GM23338 (cell line): ENCODE results near the gene TTC27. TPM values are rescaled to one million over a fixed set of nuclear protein-coding genes. Genes with fewer than 3 reads are reported as not detected.

Experiments
- ATAC-seq: fragments of 200-7000 bp; cut with Tn5 transposase; 3 replicates; pipeline ENCODE4 v1.9.1; 2020
- DNase-seq: peaks from one replicate; pipeline ENCODE4 v3.0.0-alpha.2; 2015; ENCODE audit warnings: low spot score
- H2AFZ ChIP-seq: fragments of 200-600 bp; sonication (generic); 2 replicates; pipeline ENCODE4 v1.8.0; 2016; ENCODE audit warnings: antibody characterized with exemption, mild to moderate bottlenecking, moderate library complexity
- H3F3A ChIP-seq: fragments of 200-600 bp; sonication (generic); replicated peaks from 2 replicates; pipeline ENCODE4 v1.8.0; 2017; ENCODE audit warnings: antibody characterized with exemption, mixed run types, low read depth
- H3K27ac ChIP-seq: fragments of 200-600 bp; sonication (generic); 2 replicates; pipeline ENCODE4 v1.6.1; 2016; ENCODE audit warnings: low read depth
- H3K27me3 ChIP-seq: fragments of 200-600 bp; sonication (generic); 2 replicates; pipeline ENCODE4 v1.8.0; 2016; ENCODE audit warnings: mild to moderate bottlenecking, mixed run types, moderate library complexity; ENCODE audit not compliant: insufficient read depth
- H3K36me3 ChIP-seq: fragments of 200-600 bp; sonication (generic); 2 replicates; pipeline ENCODE4 v1.8.0; 2016; ENCODE audit warnings: mild to moderate bottlenecking; ENCODE audit not compliant: insufficient read depth
- H3K4me1 ChIP-seq: fragments of 200-600 bp; sonication (generic); 2 replicates; pipeline ENCODE4 v1.8.0; 2016; ENCODE audit warnings: mild to moderate bottlenecking, moderate library complexity; ENCODE audit not compliant: insufficient read depth
- H3K4me2 ChIP-seq: fragments of 200-600 bp; sonication (generic); 2 replicates; pipeline ENCODE4 v1.7.1; 2017; ENCODE audit warnings: mixed run types
- H3K4me3 ChIP-seq: fragments of 200-600 bp; sonication (generic); 2 replicates; pipeline ENCODE4 v1.6.1; 2016; ENCODE audit warnings: mixed run types
- H3K79me2 ChIP-seq: fragments of 200-600 bp; sonication (generic); replicated peaks from 2 replicates; pipeline ENCODE4 v1.8.0; 2017; ENCODE audit warnings: mild to moderate bottlenecking; ENCODE audit not compliant: insufficient read depth
- H3K9me2 ChIP-seq: fragments of 200-600 bp; sonication (generic); 2 replicates; pipeline ENCODE4 v1.8.0; 2017; ENCODE audit not compliant: insufficient read depth
- H4K20me1 ChIP-seq: fragments of 200-600 bp; sonication (generic); replicated peaks from 2 replicates; pipeline ENCODE4 v1.8.0; 2017; ENCODE audit warnings: mild to moderate bottlenecking; ENCODE audit not compliant: insufficient read depth
- H3K27ac Mint-ChIP-seq: 2 replicates; pipeline ENCODE4 v1.8.0; 2020; ENCODE audit warnings: inconsistent platforms, mild to moderate bottlenecking, moderate library complexity, mixed read lengths
- H3K27me3 Mint-ChIP-seq: 3 replicates; pipeline ENCODE4 v1.8.0; 2022; ENCODE audit warnings: low read depth, mild to moderate bottlenecking, moderate library complexity, mixed read lengths, inconsistent platforms; ENCODE audit not compliant: insufficient read depth, poor library complexity
- H3K36me3 Mint-ChIP-seq: 3 replicates; pipeline ENCODE4 v1.8.0; 2021; ENCODE audit warnings: low read depth, mild to moderate bottlenecking, inconsistent platforms, moderate library complexity, mixed read lengths
- H3K4me1 Mint-ChIP-seq: 3 replicates; pipeline ENCODE4 v1.8.0; 2020; ENCODE audit warnings: mild to moderate bottlenecking, inconsistent platforms, mixed read lengths
- H3K4me3 Mint-ChIP-seq: 3 replicates; pipeline ENCODE4 v1.8.0; 2021; ENCODE audit warnings: moderate library complexity, mild to moderate bottlenecking, inconsistent platforms, mixed read lengths
- H3K9me3 Mint-ChIP-seq: 3 replicates; pipeline ENCODE4 v1.8.0; 2020; ENCODE audit warnings: moderate library complexity, mild to moderate bottlenecking, inconsistent platforms, mixed read lengths
- CREB1 ChIP-seq: fragments of 250-450 bp; sonication (Bioruptor Pico); IDR thresholded peaks from 2 replicates; pipeline ENCODE4 v1.5.0; 2020; ENCODE audit warnings: low read depth, mild to moderate bottlenecking, moderate library complexity
- CTCF ChIP-seq, 2 experiments: fragments of 200-600 bp in 1 of 2; sonication (generic) in 1 of 2; conservative IDR thresholded peaks; 2 replicates each; pipeline versions ENCODE4 v1.5.1 to v1.6.1; 2016 to 2017; ENCODE audit warnings: antibody characterized with exemption in 2 of 2, low read depth in 2 of 2, mild to moderate bottlenecking in 2 of 2, moderate library complexity in 1 of 2
- ETS1 ChIP-seq: IDR thresholded peaks from 2 replicates; pipeline ENCODE4 v1.6.1; 2016; ENCODE audit warnings: antibody characterized with exemption
- EZH2 ChIP-seq: fragments of 200-600 bp; sonication (generic); IDR thresholded peaks from one replicate; pipeline ENCODE4 v1.8.0; 2017; ENCODE audit warnings: antibody characterized with exemption, mild to moderate bottlenecking, low read depth; ENCODE audit not compliant: unreplicated experiment
- EZH2phosphoT487 ChIP-seq: fragments of 200-600 bp; sonication (generic); IDR thresholded peaks from one replicate; pipeline ENCODE4 v1.8.1; 2018; ENCODE audit warnings: antibody characterized with exemption; ENCODE audit not compliant: unreplicated experiment
- JUNB ChIP-seq: IDR thresholded peaks from one replicate; pipeline ENCODE4 v1.6.1; 2016; ENCODE audit warnings: antibody characterized with exemption; ENCODE audit not compliant: unreplicated experiment
- NANOG ChIP-seq: IDR thresholded peaks from 2 replicates; pipeline ENCODE4 v1.6.1; 2016; ENCODE audit warnings: antibody characterized with exemption, borderline replicate concordance
- POLR2AphosphoS5 ChIP-seq: IDR thresholded peaks from 2 replicates; pipeline ENCODE4 v1.6.1; 2016; ENCODE audit warnings: antibody characterized with exemption, low read depth
- REST ChIP-seq: IDR thresholded peaks from one replicate; pipeline ENCODE4 v1.6.1; 2018; ENCODE audit warnings: antibody characterized with exemption; ENCODE audit not compliant: unreplicated experiment
- ZNF114 ChIP-seq: fragments of 250-450 bp; sonication (Bioruptor Pico); IDR thresholded peaks from 2 replicates; pipeline ENCODE4 v1.5.0; 2020; ENCODE audit warnings: mild to moderate bottlenecking, moderate library complexity
- ZNF331 ChIP-seq: fragments of 250-450 bp; sonication (Bioruptor Pico); IDR thresholded peaks from 2 replicates; pipeline ENCODE4 v1.5.0; 2020; ENCODE audit warnings: low read depth, mild to moderate bottlenecking, moderate library complexity
- ZNF462 ChIP-seq: fragments of 250-450 bp; sonication (Bioruptor Pico); IDR thresholded peaks from 2 replicates; pipeline ENCODE4 v1.5.0; 2020; ENCODE audit warnings: mild to moderate bottlenecking, moderate library complexity
- polyA plus RNA-seq: library from polyadenylated mRNA; unstranded; fragments of >200 nt; fragmentation: Nextera tagmentation; extraction: Ambion mirVana; gene quantifications from 2 replicates; pipeline ENCODE4 v1.2.1, GENCODE V29; 2016
- total RNA-seq: library from RNA; depleted of rRNA; stranded (reverse); fragments of >200 nt; shearing (Covaris generic); gene quantifications from 2 replicates; pipeline ENCODE4 v1.2.3, GENCODE V29; 2014

Gene TTC27
- total and polyA plus RNA-seq, 2 experiments from 2014 or later, result 11.8 to 41.3 TPM

- Histone ChIP-seq H3K27me3 (no peaks in the 10 kb centered on the region), H3K79me2 (no peaks in the 10 kb centered on the region), H3K27ac (no peak overlapping the region), H3K4me1 (no peaks in the 10 kb centered on the region), H3K4me3 (no peak overlapping the region), H3F3A (no peaks in the 10 kb centered on the region), H3K9me2 (peaks cover 2% of the 10 kb centered on the region; the same call in 1 of the 2 replicates), H3K4me2 (no peak overlapping the region), H4K20me1 (no peaks in the 10 kb centered on the region), H2AFZ (peak overlapping the region; percentile 43; the same call in 1 of the 2 replicates), H3K36me3 (no peaks in the 10 kb centered on the region)
- H3K36me3 Mint-ChIP-seq, result no peaks in the 10 kb centered on the region
- ATAC-seq (no peak), DNase-seq (no peak)
- H3K27ac Mint-ChIP-seq, result no peak overlapping the region
- no peaks in the 10 kb centered on the region; the same call in 2 of the 3 replicates for H3K9me3 Mint-ChIP-seq
- no peaks in the 10 kb centered on the region for H3K4me1 Mint-ChIP-seq
- H3K27me3 Mint-ChIP-seq, result peaks cover 2% of the 10 kb centered on the region
- TF ChIP-seq ZNF331 (no peak), POLR2AphosphoS5 (no peak), ZNF462 (CRISPR knock-in tag) (no peak), NANOG (no peak), EZH2phosphoT487 (no peak), REST (no peak), ZNF114 (CRISPR knock-in tag) (no peak), CTCF (conservative IDR thresholded peaks at IDR 0.05; ENCODE audit: low read depth in 2 of 2) (no peak), ETS1 (no peak), CREB1 (CRISPR knock-in tag) (no peak), JUNB (no peak), EZH2 (no peak)
- H3K4me3 Mint-ChIP-seq, result no peak overlapping the region
Measured at GRCh38 chr2:32838949-32839348, 211.1 kb downstream of the TTC27 start.
